HEK293T (cell line): ENCODE measurements around the gene CSHL1.
"Not testable (repeated sequence)": the region's sequence is repeated elsewhere in the genome, so short reads cannot be mapped to it uniquely, and the experiment has no call there.

Experiments
- CTCF ChIA-PET: fragments of 350-600 bp; formaldehyde crosslinking; extraction: SDS; loops from one replicate; lab custom pipeline; 2021; ENCODE audit warnings: antibody characterized with exemption, inconsistent platforms; lab: Yijun Ruan, JAX
- POLR2A ChIA-PET: fragments of 350-600 bp; formaldehyde crosslinking; extraction: SDS; loops from one replicate; lab custom pipeline; 2020; ENCODE audit warnings: antibody characterized with exemption, inconsistent platforms; lab: Yijun Ruan, JAX
- DNase-seq: peaks from one replicate; pipeline ENCODE4 v3.0.0; 2012; ENCODE audit warnings: mixed read lengths; ENCODE audit errors: extremely low spot score
- ARNT ChIP-seq: fragments of 450-650 bp; IDR thresholded peaks from 2 replicates; pipeline ENCODE4 v1.6.1; 2017; ENCODE audit warnings: mild to moderate bottlenecking
- BHLHE40 ChIP-seq: fragments of 450-650 bp; IDR thresholded peaks from 2 replicates; pipeline ENCODE4 v1.6.1; 2016; ENCODE audit warnings: mild to moderate bottlenecking, moderate library complexity, borderline replicate concordance
- CTBP1 ChIP-seq: fragments of 450-650 bp; IDR thresholded peaks from 2 replicates; pipeline ENCODE4 v1.6.1; 2016; ENCODE audit warnings: borderline replicate concordance
- ELF4 ChIP-seq: fragments of 450-650 bp; IDR thresholded peaks from 2 replicates; pipeline ENCODE4 v1.6.1; 2017; ENCODE audit warnings: antibody characterized with exemption
- FOXA1 ChIP-seq: fragments of 450-650 bp; IDR thresholded peaks from 2 replicates; pipeline ENCODE4 v1.6.1; 2016; ENCODE audit warnings: mild to moderate bottlenecking
- FOXK2 ChIP-seq: fragments of 450-650 bp; IDR thresholded peaks from 2 replicates; pipeline ENCODE4 v1.6.1; 2016; ENCODE audit warnings: mild to moderate bottlenecking
- FOXM1 ChIP-seq: fragments of 450-650 bp; IDR thresholded peaks from 2 replicates; pipeline ENCODE4 v1.6.1; 2017; ENCODE audit warnings: mild to moderate bottlenecking, borderline replicate concordance
- HDGF ChIP-seq: fragments of 450-650 bp; IDR thresholded peaks from 2 replicates; pipeline ENCODE4 v1.6.1; 2017; ENCODE audit warnings: antibody characterized with exemption, borderline replicate concordance
- L3MBTL2 ChIP-seq: fragments of 450-650 bp; conservative IDR thresholded peaks from 2 replicates; pipeline ENCODE4 v1.6.1; 2016; ENCODE audit warnings: mild to moderate bottlenecking
- LEF1 ChIP-seq: fragments of 450-650 bp; IDR thresholded peaks from 2 replicates; pipeline ENCODE4 v1.6.1; 2017; ENCODE audit warnings: mild to moderate bottlenecking, borderline replicate concordance
- NFRKB ChIP-seq: fragments of 450-650 bp; IDR thresholded peaks from 2 replicates; pipeline ENCODE4 v1.6.1; 2016; ENCODE audit warnings: mild to moderate bottlenecking, moderate library complexity
- PKNOX1 ChIP-seq: fragments of 450-650 bp; IDR thresholded peaks from 2 replicates; pipeline ENCODE4 v1.6.1; 2016
- SP1 ChIP-seq: fragments of 450-650 bp; IDR thresholded peaks from 2 replicates; pipeline ENCODE4 v1.6.1; 2017
- SUZ12 ChIP-seq: fragments of 450-650 bp; IDR thresholded peaks from 2 replicates; pipeline ENCODE4 v1.6.1; 2016; ENCODE audit warnings: mild to moderate bottlenecking
- TARDBP ChIP-seq: fragments of 450-650 bp; IDR thresholded peaks from 2 replicates; pipeline ENCODE4 v1.6.1; 2016
- ZNF384 ChIP-seq: fragments of 450-650 bp; IDR thresholded peaks from 2 replicates; pipeline ENCODE4 v1.6.1; 2016

The CSHL1 gene

GRCh38 chr17:63914471-63914870 lies 3.4 kb upstream of the CSHL1 start:
- TF ChIP-seq FOXM1 (no peak), NFRKB (no peak), ELF4 (no peak), ZNF384 (no peak), BHLHE40 (no peak), CTBP1 (no peak), ARNT (no peak), LEF1 (no peak), L3MBTL2 (no peak), PKNOX1 (no peak), TARDBP (no peak), FOXK2 (no peak), SP1 (no peak)
- no peak for DNase-seq
- POLR2A ChIA-PET, result no interaction called here
- CTCF ChIA-PET, result interaction anchor here (1.0 kb wide), 1 partner anchor 219 kb away, joined by 3 read pairs; no protein-coding TSS in a partner anchor

GRCh38 chr17:63911657-63912100 lies 621 bp upstream of the CSHL1 start:
- ChIA-PET POLR2A (no interaction called here), CTCF (interaction anchor here (0.6 to 1.5 kb wide), 7 partner anchors 12 to 222 kb away, joined by 3 to 9 read pairs (median 3); no protein-coding TSS in a partner anchor)
- peak; percentile 73 for DNase-seq

GRCh38 chr17:63910096-63910495 lies 962 bp downstream of the CSHL1 start:
- no peak for TF ChIP-seq NFRKB
- TF ChIP-seq ELF4, result no peak
- no peak for TF ChIP-seq FOXK2
- TF ChIP-seq ARNT, result no peak
- no peak for TF ChIP-seq HDGF
- TF ChIP-seq BHLHE40, result no peak
- TF ChIP-seq FOXA1, result no peak
- TF ChIP-seq TARDBP, result no peak
- TF ChIP-seq FOXM1, result no peak
- TF ChIP-seq SUZ12, result no peak
- TF ChIP-seq PKNOX1, result no peak
- no peak for TF ChIP-seq ZNF384
- TF ChIP-seq CTBP1, result no peak
- TF ChIP-seq LEF1, result no peak
- TF ChIP-seq SP1, result no peak
- TF ChIP-seq L3MBTL2, result no peak
- ChIA-PET CTCF (interaction anchor here (0.8 to 1.6 kb wide), 2 partner anchors 9 to 224 kb away, joined by 3 to 8 read pairs; no protein-coding TSS in a partner anchor), POLR2A (no interaction called here)
- DNase-seq, result no peak

More at GRCh38 chr17:63911657-63912100, 621 bp upstream of the CSHL1 start:
- TF ChIP-seq PKNOX1 (no peak), FOXK2 (no peak), FOXA1 (no peak), LEF1 (no peak), L3MBTL2 (no peak), ELF4 (no peak), HDGF (no peak), ARNT (no peak), TARDBP (no peak), NFRKB (no peak), CTBP1 (no peak), SP1 (no peak), ZNF384 (no peak), SUZ12 (no peak), BHLHE40 (no peak), FOXM1 (no peak)

- DNase-seq, POLR2A ChIA-PET: not testable (repeated sequence)
- CTCF ChIA-PET, result interaction anchor here (1.6 kb wide), 1 partner anchor 10 kb away, joined by 8 read pairs; no protein-coding TSS in a partner anchor
Measured at GRCh38 chr17:63909586-63909985, 1.5 kb downstream of the CSHL1 start.

GRCh38 chr17:63907161-63907778 lies 3.8 kb downstream of the CSHL1 start:
- POLR2A ChIA-PET, result interaction anchor here (0.9 kb wide), 1 partner anchor 239 kb away, joined by 3 read pairs; no protein-coding TSS in a partner anchor
- CTCF ChIA-PET, result interaction anchor here (0.6 to 2.2 kb wide), 4 partner anchors 12 to 122 kb away, joined by 5 to 10 read pairs (median 7); no protein-coding TSS in a partner anchor
- not testable (repeated sequence) for DNase-seq

GRCh38 chr17:63904796-63905195 lies 6.3 kb downstream of the CSHL1 start:
- POLR2A ChIA-PET, DNase-seq: not testable (repeated sequence)
- CTCF ChIA-PET, result interaction anchor here (0.7 to 1.2 kb wide), 3 partner anchors 42 to 479 kb away, joined by 3 read pairs; no protein-coding TSS in a partner anchor
